SU-DHL-6 (cell line): Measurements from ENCODE around the gene PLEK.

Experiments
- H2AFZ ChIP-seq: fragments of 200-600 bp; sonication (generic); 2 replicates; pipeline ENCODE4 v1.6.1; 2014; ENCODE audit warnings: low read depth, mild to moderate bottlenecking, moderate library complexity, mixed read lengths, antibody characterized with exemption, low read length; ENCODE audit not compliant: severe bottlenecking
- H3F3A ChIP-seq: fragments of 200-600 bp; shearing (Covaris generic); 2 replicates; pipeline ENCODE4 v1.6.0; 2016; ENCODE audit warnings: antibody characterized with exemption, mild to moderate bottlenecking; ENCODE audit not compliant: insufficient read depth
- H3K27ac ChIP-seq: fragments of 200-600 bp; sonication (generic); 2 replicates; pipeline ENCODE4 v1.5.1; 2016; ENCODE audit warnings: low read depth, mild to moderate bottlenecking, low read length, moderate library complexity, mixed read lengths
- H3K27me3 ChIP-seq: fragments of 200-600 bp; sonication (generic), shearing (Covaris generic); 2 replicates; pipeline ENCODE4 v1.6.0; 2014; ENCODE audit warnings: mild to moderate bottlenecking, low read length
- H3K36me3 ChIP-seq: fragments of 200-600 bp; sonication (generic); 2 replicates; pipeline ENCODE4 v1.6.1; 2014; ENCODE audit warnings: mild to moderate bottlenecking, low read length, mixed read lengths
- H3K4me2 ChIP-seq: fragments of 300-600, 200-600 bp; shearing (Covaris generic), sonication (generic); 2 replicates; pipeline ENCODE4 v1.6.0; 2014; ENCODE audit warnings: low read length, low read depth, mild to moderate bottlenecking; ENCODE audit not compliant: poor library complexity, severe bottlenecking
- H3K4me3 ChIP-seq: fragments of 200-600 bp; sonication (generic); 2 replicates; pipeline ENCODE4 v1.5.1; 2014; ENCODE audit warnings: antibody characterized with exemption, low read length, mild to moderate bottlenecking, mixed read lengths; ENCODE audit not compliant: insufficient read depth, poor library complexity, severe bottlenecking
- H3K79me2 ChIP-seq: fragments of 200-600 bp; sonication (generic); 2 replicates; pipeline ENCODE4 v1.6.1; 2014; ENCODE audit warnings: mild to moderate bottlenecking, low read length, moderate library complexity; ENCODE audit not compliant: insufficient read depth
- H3K9ac ChIP-seq: fragments of 200-600 bp; sonication (generic); 2 replicates; pipeline ENCODE4 v1.7.0; 2014; ENCODE audit warnings: mild to moderate bottlenecking, low read length
- H3K9me2 ChIP-seq: fragments of 200-600 bp; sonication (generic); replicated peaks from 2 replicates; pipeline ENCODE4 v1.6.1; 2014; ENCODE audit warnings: low read length; ENCODE audit not compliant: insufficient read depth
- H3K9me3 ChIP-seq: fragments of 200-600 bp; sonication (generic); 2 replicates; pipeline ENCODE4 v1.6.1; 2014; ENCODE audit warnings: low read length, mixed read lengths; ENCODE audit not compliant: insufficient read depth
- H4K20me1 ChIP-seq: fragments of 200-600 bp; sonication (generic); 2 replicates; pipeline ENCODE4 v1.6.1; 2014; ENCODE audit warnings: low read depth, mild to moderate bottlenecking, antibody characterized with exemption, low read length, moderate library complexity, mixed read lengths
- CTCF ChIP-seq: fragments of 200-600 bp; sonication (generic); IDR thresholded peaks from one replicate; pipeline ENCODE4 v1.5.1; 2017; ENCODE audit warnings: antibody characterized with exemption, mild to moderate bottlenecking, low read length, moderate library complexity; ENCODE audit not compliant: insufficient read depth, poor library complexity, severe bottlenecking
- EZH2phosphoT487 ChIP-seq: fragments of 200-600 bp; sonication (generic), shearing (Covaris generic); conservative IDR thresholded peaks from 2 replicates; pipeline ENCODE4 v1.6.1; 2018; ENCODE audit warnings: mild to moderate bottlenecking, antibody characterized with exemption, low read length, moderate library complexity, mixed read lengths

Gene PLEK

DNA sequence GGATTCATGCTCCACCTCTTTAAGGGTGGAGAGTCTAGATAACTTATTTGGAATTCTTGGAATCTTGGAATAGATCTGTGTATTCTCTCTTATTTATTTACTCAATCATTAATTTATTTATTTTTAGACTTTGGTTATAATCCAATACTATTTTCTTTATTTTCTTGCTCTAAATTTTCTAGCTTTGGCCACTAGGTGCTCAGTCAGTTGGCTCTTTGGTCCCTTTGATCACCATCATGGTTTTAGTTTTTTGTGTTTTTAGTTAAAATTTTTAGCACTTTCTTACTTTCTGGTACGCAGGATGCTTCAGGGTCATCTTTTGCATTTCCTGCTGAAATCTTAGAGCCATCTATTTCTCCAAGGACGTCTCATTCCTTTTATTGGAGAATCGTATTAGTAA lies 5.2 kb upstream of the PLEK start:
- no peak overlapping the region for H3K27ac ChIP-seq
- no peak overlapping the region for H2AFZ ChIP-seq
- no peaks in the 10 kb centered on the region for H4K20me1 ChIP-seq
- TF ChIP-seq EZH2phosphoT487 (no peak), CTCF (no peak)
- no peak overlapping the region for H3K4me2 ChIP-seq
- H3K27me3 ChIP-seq, result no peaks in the 10 kb centered on the region
- H3K36me3 ChIP-seq, result no peaks in the 10 kb centered on the region
- no peaks in the 10 kb centered on the region for H3K9me2 ChIP-seq
- no peak overlapping the region for H3K4me3 ChIP-seq
- no peak overlapping the region for H3K9ac ChIP-seq
- H3K79me2 ChIP-seq, result peaks cover 8% of the 10 kb centered on the region
- H3F3A ChIP-seq, result peaks cover 12% of the 10 kb centered on the region; the same call in 1 of the 2 replicates
- H3K9me3 ChIP-seq, result no peaks in the 10 kb centered on the region

DNA sequence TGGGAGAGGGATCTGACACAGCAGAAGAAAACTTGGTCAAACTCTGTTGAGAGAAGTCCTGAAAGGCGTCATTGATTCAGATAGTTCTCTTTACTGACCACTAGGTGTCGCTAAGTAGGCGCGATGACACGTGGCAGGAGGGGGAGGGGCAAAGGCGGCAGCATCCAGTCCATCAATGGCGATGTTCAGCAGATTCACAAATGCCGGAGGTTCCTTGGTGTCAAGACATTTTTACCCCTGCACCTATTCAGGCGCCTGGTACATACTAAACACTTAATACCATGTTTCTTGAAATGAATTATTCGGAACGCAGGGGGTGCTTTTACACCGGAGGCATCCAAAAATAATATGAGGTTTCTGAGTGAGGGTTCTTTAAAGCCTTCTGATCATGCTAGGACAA lies 3.0 kb upstream of the PLEK start:
- peak overlapping the region; percentile 40 for H3K9ac ChIP-seq
- H3K9me3 ChIP-seq, result no peaks in the 10 kb centered on the region
- H3K27me3 ChIP-seq, result no peaks in the 10 kb centered on the region
- no peak for TF ChIP-seq EZH2phosphoT487
- peak; percentile 57 for TF ChIP-seq CTCF
- H3F3A ChIP-seq, result peaks cover 22% of the 10 kb centered on the region; the same call in 1 of the 2 replicates
- H3K4me3 ChIP-seq, result peak overlapping the region; percentile 28
- no peaks in the 10 kb centered on the region for H4K20me1 ChIP-seq
- peak overlapping the region; percentile 71 for H2AFZ ChIP-seq
- peak overlapping the region; percentile 84 for H3K27ac ChIP-seq
- H3K4me2 ChIP-seq, result peak overlapping the region; percentile 64
- no peaks in the 10 kb centered on the region for H3K9me2 ChIP-seq
- no peaks in the 10 kb centered on the region for H3K36me3 ChIP-seq
- peaks cover 30% of the 10 kb centered on the region for H3K79me2 ChIP-seq

GRCh38 chr2:68362749-68363148 lies 2.3 kb upstream of the PLEK start:
- TF ChIP-seq CTCF (no peak), EZH2phosphoT487 (no peak)
- H3K9ac ChIP-seq, result peak overlapping the region; percentile 40
- peak overlapping the region; percentile 28 for H3K4me3 ChIP-seq
- no peaks in the 10 kb centered on the region for H3K9me3 ChIP-seq
- H3K9me2 ChIP-seq, result no peaks in the 10 kb centered on the region
- H3K79me2 ChIP-seq, result peaks cover 37% of the 10 kb centered on the region
- peak overlapping the region; percentile 64 for H3K4me2 ChIP-seq
- peak overlapping the region; percentile 84 for H3K27ac ChIP-seq
- H3F3A ChIP-seq, result peaks cover 26% of the 10 kb centered on the region; the same call in 1 of the 2 replicates
- peak overlapping the region; percentile 71 for H2AFZ ChIP-seq
- no peaks in the 10 kb centered on the region for H4K20me1 ChIP-seq
- no peaks in the 10 kb centered on the region for H3K27me3 ChIP-seq
- H3K36me3 ChIP-seq, result no peaks in the 10 kb centered on the region
